Left ventricle myocardium inferior (tissue), 1 donor: ENCODE measurements around the gene TNFAIP1. TPM values are rescaled to one million over a fixed set of nuclear protein-coding genes. Genes with fewer than 3 reads are reported as not detected.

Source experiments
- DNase-seq: peaks from one replicate; pipeline ENCODE4 v3.0.0-alpha.2; 2020
- H3K27ac ChIP-seq: fragments of 200-600 bp; replicated peaks from 2 replicates; pipeline ENCODE4 v1.8.0; 2021
- H3K27me3 ChIP-seq: fragments of 200-600 bp; 2 replicates; pipeline ENCODE4 v1.8.0; 2021; ENCODE audit warnings: low read depth
- H3K36me3 ChIP-seq: fragments of 200-600 bp; 2 replicates; pipeline ENCODE4 v1.8.0; 2021
- H3K4me1 ChIP-seq: fragments of 200-600 bp; 2 replicates; pipeline ENCODE4 v1.8.0; 2021
- H3K4me3 ChIP-seq: fragments of 200-600 bp; 2 replicates; pipeline ENCODE4 v1.8.0; 2021; ENCODE audit warnings: mild to moderate bottlenecking, moderate library complexity
- H3K9me3 ChIP-seq: fragments of 200-600 bp; replicated peaks from 2 replicates; pipeline ENCODE4 v1.8.0; 2021
- CTCF ChIP-seq: fragments of 200-600 bp; IDR thresholded peaks from 2 replicates; pipeline ENCODE4 v1.8.0; 2021; ENCODE audit warnings: antibody characterized with exemption, mild to moderate bottlenecking, borderline replicate concordance
- intact Hi-C: fragments of 100-400 bp; cut with micrococcal nuclease; formaldehyde crosslinking; loops from one replicate; pipeline ENCODE4 v1.11.0; 2022
- total RNA-seq: library from RNA; stranded (reverse); fragmentation: NEBNext Ultra II Directional; extraction: Animal tissue kit (Norgen Biotek cat#: 25700); gene quantifications from one replicate; pipeline ENCODE4 v1.2.1, GENCODE V29; 2021
- donor health status: DM: no; HTN: yes; CAD: no; lungs with severe emphysema.

Gene TNFAIP1
- total RNA-seq, 1 donor from 2014 or later: 35.1 TPM

GRCh38 chr17:28331891-28332420 is 3.6 kb upstream of the TNFAIP1 start:
- no peak for DNase-seq
- Histone ChIP-seq H3K9me3 (no peaks in the 10 kb centered on the region), H3K27me3 (no peaks in the 10 kb centered on the region), H3K4me3 (no peak overlapping the region), H3K4me1 (peaks cover 37% of the 10 kb centered on the region), H3K27ac (no peak overlapping the region), H3K36me3 (peaks cover 46% of the 10 kb centered on the region)
- TF ChIP-seq CTCF: no peak
- intact Hi-C loops: no loop called here

GRCh38 chr17:28333083-28333746 is 2.3 kb upstream of the TNFAIP1 start:
- Histone ChIP-seq H3K36me3 (peaks cover 41% of the 10 kb centered on the region), H3K27me3 (no peaks in the 10 kb centered on the region), H3K9me3 (no peaks in the 10 kb centered on the region), H3K4me1 (peaks cover 49% of the 10 kb centered on the region), H3K27ac (no peak overlapping the region), H3K4me3 (no peak overlapping the region)
- TF ChIP-seq CTCF: no peak
- no peak for DNase-seq
- intact Hi-C loops: no loop called here

GRCh38 chr17:28334171-28334570 is 1.4 kb upstream of the TNFAIP1 start:
- H3K27me3 ChIP-seq: no peaks in the 10 kb centered on the region
- intact Hi-C loops: no loop called here
- H3K4me1 ChIP-seq: peaks cover 59% of the 10 kb centered on the region
- no peak for DNase-seq
- peaks cover 31% of the 10 kb centered on the region for H3K36me3 ChIP-seq
- no peak for TF ChIP-seq CTCF
- no peaks in the 10 kb centered on the region for H3K9me3 ChIP-seq
- H3K4me3 ChIP-seq: peak overlapping the region; percentile 90
- H3K27ac ChIP-seq: peak overlapping the region; percentile 98

- no peak for TF ChIP-seq CTCF
- Histone ChIP-seq H3K27ac (peak overlapping the region; percentile 98), H3K4me1 (peaks cover 65% of the 10 kb centered on the region), H3K27me3 (no peaks in the 10 kb centered on the region), H3K36me3 (peaks cover 31% of the 10 kb centered on the region), H3K9me3 (no peaks in the 10 kb centered on the region), H3K4me3 (peak overlapping the region; percentile 90)
- no peak for DNase-seq
- intact Hi-C loops: no loop called here
Observed at GRCh38 chr17:28334666-28335200, 828 bp upstream of the TNFAIP1 start.

GRCh38 chr17:28335959-28336871 is 654 bp downstream of the TNFAIP1 start:
- H3K36me3 ChIP-seq: peaks cover 32% of the 10 kb centered on the region
- H3K4me3 ChIP-seq: peak overlapping the region; percentile 90
- TF ChIP-seq CTCF: no peak
- H3K9me3 ChIP-seq: no peaks in the 10 kb centered on the region
- DNase-seq: peak; percentile 44
- H3K4me1 ChIP-seq: peaks cover 78% of the 10 kb centered on the region
- intact Hi-C loops: no loop called here
- no peaks in the 10 kb centered on the region for H3K27me3 ChIP-seq
- peak overlapping the region; percentile 98 for H3K27ac ChIP-seq
